Psoas muscle (tissue), 8 donors: ENCODE results near the gene CCDC47. TPM values are rescaled to one million over a fixed set of nuclear protein-coding genes. Genes with fewer than 3 reads are reported as not detected.

Source experiments
- ATAC-seq, 4 donors: fragments of 200-7000 bp; cut with Tn5 transposase; one replicate each; pipeline ENCODE4 v1.9.1; 2020; ENCODE audit warnings: moderate library complexity in 3 of 4, mild to moderate bottlenecking in 2 of 4
- DNase-seq, 2 donors: peaks; one replicate each; pipeline ENCODE4 v3.0.0-alpha.2; 2020
- H3K27ac ChIP-seq: fragments of 200-600 bp; one replicate; pipeline ENCODE4 v1.8.0; 2022
- H3K27me3 ChIP-seq, 3 donors: fragments of 200-600 bp in 1 of 3; one replicate each; pipeline versions ENCODE4 v1.6.1 to v1.8.0; 2013 to 2022; ENCODE audit warnings: low read length in 2 of 3, mild to moderate bottlenecking in 2 of 3, moderate library complexity in 1 of 3; ENCODE audit not compliant: insufficient read depth in 3 of 3
- H3K36me3 ChIP-seq, 2 donors: fragments of 200-600 bp in 1 of 2; one replicate each; pipeline versions ENCODE4 v1.6.1 to v1.8.0; 2013 to 2022; ENCODE audit warnings: low read depth in 1 of 2, mild to moderate bottlenecking in 1 of 2, moderate library complexity in 1 of 2; ENCODE audit not compliant: insufficient read depth in 1 of 2
- H3K4me1 ChIP-seq: fragments of 200-600 bp; one replicate; pipeline ENCODE4 v1.8.0; 2022
- H3K4me3 ChIP-seq: fragments of 200-600 bp; one replicate; pipeline ENCODE4 v1.8.0; 2022; ENCODE audit warnings: mild to moderate bottlenecking
- H3K9me3 ChIP-seq: fragments of 200-600 bp; one replicate; pipeline ENCODE4 v1.8.0; 2022
- WGBS, 3 donors: extraction: QIAGEN DNeasy Blood & Tissue Kit; methylation state at CpG; one replicate each; pipeline versions ENCODE4 v1.1.6 to v1.1.7; 2013; 5-methylcytosine and 5-hydroxymethylcytosine counted together
- intact Hi-C, 2 donors: fragments of 100-400 bp; cut with DNase I; formaldehyde crosslinking; loops; one replicate each; pipeline versions ENCODE4 v1.11.0 to v1.14.2; 2022
- polyA plus RNA-seq, 3 donors: library from polyadenylated mRNA; stranded (reverse); fragments of 200-250 nt; gene quantifications; one replicate each; pipeline ENCODE4 v1.2.3, GENCODE V29; 2013
- total RNA-seq, 4 donors: library from RNA; stranded (reverse); fragmentation: NEBNext Ultra II Directional in 2 of 4; extraction: Animal tissue kit (Norgen Biotek cat#: 25700) in 2 of 4; gene quantifications; one replicate each; pipeline versions ENCODE4 v1.2.1 to v1.2.4, GENCODE V29; 2021 to 2023
- TF ChIP-seq, protein P1 (sequence below): fragments of 200-600 bp; IDR thresholded peaks from one replicate; pipeline ENCODE4 v1.8.0; 2022; ENCODE audit warnings: antibody characterized with exemption
- donor health status: healthy with polysubstance abuse.
- donor health status: DM: no; HTN: no; CAD: no; lungs with moderate emphysema.
- donor health status: Bipolar disorder and iron deficiency.
- donor health status: healthy.
- donor health status: DM: yes; HTN: yes; CAD: no.
- donor health status: DM: no; HTN: no; CAD: no.
- donor health status: DM: no; HTN: no; CAD: no.
- donor health status: DM: yes; HTN: yes; CAD: no.

The CCDC47 gene
- total and polyA plus RNA-seq, 7 donors: 61.7 to 138 (median 119) TPM

DNA sequence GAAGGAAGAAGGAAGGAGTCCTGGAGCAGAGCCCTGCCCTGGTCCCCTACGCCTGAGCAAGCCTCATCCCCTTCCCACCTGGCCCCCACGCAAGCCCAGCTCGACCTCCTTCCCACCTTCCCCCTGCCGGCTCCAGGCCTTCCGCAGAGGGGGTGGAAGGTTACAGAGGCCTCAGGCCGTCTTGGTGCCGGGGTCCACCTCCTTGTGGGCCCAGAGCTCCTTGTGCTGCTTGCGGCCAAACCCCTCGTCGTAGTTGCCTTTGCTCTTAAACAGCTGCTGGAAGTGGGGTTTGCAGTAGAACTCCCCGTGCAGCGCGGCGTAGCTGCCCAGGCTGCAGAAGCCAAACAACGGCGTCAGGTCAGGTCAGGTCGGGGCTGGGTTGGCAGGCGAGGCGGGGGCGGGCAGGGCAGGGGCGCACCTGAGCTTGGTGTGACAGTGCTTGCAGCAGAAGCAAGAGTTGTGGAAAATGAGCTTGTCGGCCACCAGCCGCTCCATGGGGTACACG lies 75.0 kb downstream of the CCDC47 start:
- peaks cover 0 to 30% of the 10 kb centered on the region in 2 donors for H3K36me3 ChIP-seq
- ATAC-seq (peak in 3 of 4 donors; percentile 1 to 33 (median 2)), DNase-seq (no peak)
- H3K9me3 ChIP-seq: no peaks in the 10 kb centered on the region
- intact Hi-C loops: loop anchor here in 1 of 2 donors (5.0 kb wide), 1 partner anchor 139 kb away; no protein-coding TSS in a partner anchor
- peaks cover 0 to 28% (median 0%) of the 10 kb centered on the region in 3 donors for H3K27me3 ChIP-seq
- no peak overlapping the region for H3K27ac ChIP-seq
- 43 to 56% (median 44%) methylated on average over 20 to 24 of the region's 24 CpGs for WGBS, 3 donors
- peaks cover 23% of the 10 kb centered on the region for H3K4me1 ChIP-seq
- H3K4me3 ChIP-seq: peak overlapping the region; percentile 67
- TF ChIP-seq, protein P1, sequence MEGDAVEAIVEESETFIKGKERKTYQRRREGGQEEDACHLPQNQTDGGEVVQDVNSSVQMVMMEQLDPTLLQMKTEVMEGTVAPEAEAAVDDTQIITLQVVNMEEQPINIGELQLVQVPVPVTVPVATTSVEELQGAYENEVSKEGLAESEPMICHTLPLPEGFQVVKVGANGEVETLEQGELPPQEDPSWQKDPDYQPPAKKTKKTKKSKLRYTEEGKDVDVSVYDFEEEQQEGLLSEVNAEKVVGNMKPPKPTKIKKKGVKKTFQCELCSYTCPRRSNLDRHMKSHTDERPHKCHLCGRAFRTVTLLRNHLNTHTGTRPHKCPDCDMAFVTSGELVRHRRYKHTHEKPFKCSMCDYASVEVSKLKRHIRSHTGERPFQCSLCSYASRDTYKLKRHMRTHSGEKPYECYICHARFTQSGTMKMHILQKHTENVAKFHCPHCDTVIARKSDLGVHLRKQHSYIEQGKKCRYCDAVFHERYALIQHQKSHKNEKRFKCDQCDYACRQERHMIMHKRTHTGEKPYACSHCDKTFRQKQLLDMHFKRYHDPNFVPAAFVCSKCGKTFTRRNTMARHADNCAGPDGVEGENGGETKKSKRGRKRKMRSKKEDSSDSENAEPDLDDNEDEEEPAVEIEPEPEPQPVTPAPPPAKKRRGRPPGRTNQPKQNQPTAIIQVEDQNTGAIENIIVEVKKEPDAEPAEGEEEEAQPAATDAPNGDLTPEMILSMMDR: no peak

DNA sequence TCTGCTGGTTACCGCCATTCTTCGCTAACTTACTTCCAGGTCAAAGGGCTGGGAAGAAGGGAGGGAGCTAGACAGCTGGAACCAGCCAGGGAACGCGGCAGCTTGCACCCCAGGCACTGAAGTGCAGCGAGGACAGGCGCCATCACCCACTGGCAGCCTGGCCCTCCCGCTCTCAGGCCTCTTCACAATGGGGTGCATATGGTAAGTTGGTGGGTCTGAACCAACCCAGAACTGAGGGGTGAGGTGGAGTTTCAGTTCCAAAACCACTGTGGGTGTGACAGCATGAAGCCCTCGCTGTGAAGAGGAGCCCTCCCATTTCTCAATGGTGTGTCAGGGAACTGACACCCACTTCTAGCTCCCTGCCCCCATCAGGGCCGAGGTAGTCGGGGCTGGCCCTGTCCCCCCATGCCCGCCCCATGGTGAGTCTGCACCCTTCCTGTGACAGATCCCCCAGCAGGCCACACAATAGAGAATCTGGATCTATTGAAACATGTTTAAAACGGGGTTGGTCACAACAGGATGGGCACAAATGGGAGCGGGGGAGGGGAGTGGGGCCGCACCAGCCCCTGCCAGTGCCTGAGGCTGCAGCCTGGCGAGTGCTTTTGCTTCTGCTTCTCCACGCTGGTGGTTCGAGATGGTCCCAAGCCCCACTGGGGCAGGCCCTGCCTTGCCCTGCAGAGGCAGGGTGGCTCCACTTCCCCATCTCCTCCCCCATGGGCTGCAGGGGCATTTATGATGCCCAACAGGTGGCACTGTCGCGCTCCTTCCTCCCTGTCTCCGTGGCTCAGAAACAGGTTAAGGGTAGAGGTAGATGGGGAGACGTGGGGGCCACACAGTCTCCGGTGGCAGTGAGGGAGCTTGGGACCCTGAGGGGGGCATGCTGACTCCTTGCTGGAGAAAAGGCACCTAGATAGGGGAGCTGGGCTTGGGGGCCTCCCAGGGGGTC lies 75.8 kb downstream of the CCDC47 start:
- TF ChIP-seq, protein P1: peak; percentile 50
- Histone ChIP-seq H3K27ac (peak overlapping the region; percentile 23), H3K4me1 (peaks cover 23% of the 10 kb centered on the region), H3K9me3 (no peaks in the 10 kb centered on the region), H3K27me3 (peaks cover 0 to 28% (median 0%) of the 10 kb centered on the region in 3 donors), H3K4me3 (peak overlapping the region; percentile 67), H3K36me3 (peaks cover 0 to 30% of the 10 kb centered on the region in 2 donors)
- peak; percentile 57 to 83 for DNase-seq
- 60 to 71% (median 64%) methylated on average over 22 of the region's 22 CpGs for WGBS, 3 donors
- peak; percentile 42 to 75 (median 58) for ATAC-seq
- intact Hi-C loops: loop anchor here in 1 of 2 donors (5.0 kb wide), 1 partner anchor 140 kb away; no protein-coding TSS in a partner anchor

DNA sequence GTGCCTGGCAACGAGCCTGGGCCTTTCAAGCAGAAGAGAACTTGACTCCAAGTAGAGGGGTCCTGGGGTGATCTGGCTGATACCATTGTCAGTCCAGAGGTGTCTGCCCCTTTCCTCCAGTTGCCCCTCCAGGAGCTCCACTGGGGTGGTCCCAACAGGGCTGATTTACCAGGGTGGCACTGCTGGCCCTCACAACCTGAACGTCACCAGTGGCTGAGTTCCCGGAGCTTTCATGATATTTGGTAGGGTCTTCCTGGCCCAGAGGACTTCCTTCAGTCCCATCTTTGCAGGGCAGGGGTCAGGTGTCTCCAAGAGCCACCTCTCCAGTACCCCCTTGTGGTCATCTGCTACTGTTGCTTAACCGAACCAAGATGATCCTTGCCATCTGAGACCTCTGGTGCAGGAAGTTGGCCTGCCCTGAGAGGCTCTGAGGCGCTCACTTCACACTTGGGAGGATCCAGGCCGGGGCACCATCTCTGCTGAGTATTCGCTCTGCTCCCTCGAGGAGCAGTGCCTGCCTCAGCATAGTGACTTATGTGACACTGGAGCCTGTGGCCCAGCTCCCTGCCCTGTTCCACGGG lies 76.9 kb downstream of the CCDC47 start:
- H3K27ac ChIP-seq: peak overlapping the region; percentile 23
- intact Hi-C loops: loop anchor here in 1 of 2 donors (5.0 kb wide), 1 partner anchor 141 kb away; no protein-coding TSS in a partner anchor
- peaks cover 0 to 40% of the 10 kb centered on the region in 2 donors for H3K36me3 ChIP-seq
- peaks cover 0 to 26% (median 0%) of the 10 kb centered on the region in 3 donors for H3K27me3 ChIP-seq
- no peak for DNase-seq
- peaks cover 23% of the 10 kb centered on the region for H3K4me1 ChIP-seq
- ATAC-seq: peak in 1 of 4 donors; percentile 5
- TF ChIP-seq, protein P1: peak; percentile 34
- WGBS, 3 donors: 53 to 60% (median 54%) methylated on average over 9 of the region's 9 CpGs
- no peaks in the 10 kb centered on the region for H3K9me3 ChIP-seq
- H3K4me3 ChIP-seq: no peak overlapping the region

DNA sequence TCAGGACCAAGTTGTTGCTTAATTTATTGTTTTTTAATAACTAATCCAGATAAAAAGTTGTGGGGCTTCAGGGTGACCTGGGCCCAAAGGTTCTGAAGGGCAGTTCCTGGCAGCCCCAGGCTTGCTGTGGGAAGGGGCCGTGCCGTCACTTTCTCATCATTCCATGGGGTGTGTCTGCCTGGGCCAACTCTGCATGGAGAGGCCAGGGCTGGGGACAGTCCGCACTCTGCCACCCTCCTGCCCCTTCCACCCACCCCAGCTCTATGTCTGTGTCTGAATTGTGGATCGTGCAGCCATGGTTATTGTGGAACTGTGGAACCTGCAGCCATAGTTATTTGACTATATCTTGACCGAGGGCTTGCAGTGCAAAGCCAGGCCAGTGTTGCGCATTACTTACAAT lies 77.5 kb downstream of the CCDC47 start:
- 78 to 84% (median 84%) methylated on average over 6 of the region's 6 CpGs for WGBS, 3 donors
- TF ChIP-seq, protein P1: no peak
- no peak overlapping the region for H3K4me3 ChIP-seq
- DNase-seq (no peak), ATAC-seq (no peak)
- peaks cover 0 to 45% of the 10 kb centered on the region in 2 donors for H3K36me3 ChIP-seq
- H3K9me3 ChIP-seq: no peaks in the 10 kb centered on the region
- H3K4me1 ChIP-seq: peaks cover 19% of the 10 kb centered on the region
- no peak overlapping the region for H3K27ac ChIP-seq
- H3K27me3 ChIP-seq: peaks cover 0 to 22% (median 0%) of the 10 kb centered on the region in 3 donors
- intact Hi-C loops: loop anchor here in 1 of 2 donors (5.0 kb wide), 1 partner anchor 141 kb away; no protein-coding TSS in a partner anchor

Other genes starting within 250 kb of the CCDC47 start
- gene DCAF7, start 223.1 kb downstream of the CCDC47 start, total RNA-seq: 10 to 100 TPM; 24.0 to 30.2 (median 27.6) TPM
- 10 to 100 TPM; 10.6 to 27.3 (median 21.7) TPM for gene DCAF7, start 223.1 kb downstream of the CCDC47 start, polyA plus RNA-seq
- gene TACO1, start 172.7 kb downstream of the CCDC47 start, total RNA-seq: 10 to 100 TPM; 28.6 to 45.5 (median 41.5) TPM
- gene TACO1, start 172.7 kb downstream of the CCDC47 start, polyA plus RNA-seq: 10 to 100 TPM; 41.0 to 49.5 (median 48.7) TPM
- gene MAP3K3, start 151.2 kb downstream of the CCDC47 start, total RNA-seq: 10 to 100 TPM; 19.7 to 27.4 (median 24.7) TPM
- 10 to 100 TPM in 2 of 3 donors, 1 to 10 TPM in 1; 8.3 to 22.1 (median 12.6) TPM for gene MAP3K3, start 151.2 kb downstream of the CCDC47 start, polyA plus RNA-seq
- gene LIMD2, start 73.5 kb downstream of the CCDC47 start, total RNA-seq: 1 to 10 TPM; 2.1 to 4.4 (median 2.8) TPM
- gene LIMD2, start 73.5 kb downstream of the CCDC47 start, polyA plus RNA-seq: 1 to 10 TPM in 2 of 3 donors, under 1 TPM in 1; 0.95 to 2.7 (median 2.2) TPM
- 10 to 100 TPM in 1 of 4 donors, 1 to 10 TPM in 3; 6.7 to 14.9 (median 8.3) TPM for gene STRADA, start 31.8 kb downstream of the CCDC47 start, total RNA-seq
- 10 to 100 TPM in 2 of 3 donors, 1 to 10 TPM in 1; 8.8 to 14.6 (median 12.5) TPM for gene STRADA, start 31.8 kb downstream of the CCDC47 start, polyA plus RNA-seq
- gene DDX42, start 573 bp upstream of the CCDC47 start, total RNA-seq: 10 to 100 TPM; 47.4 to 91.0 (median 73.9) TPM
- gene DDX42, start 573 bp upstream of the CCDC47 start, polyA plus RNA-seq: 10 to 100 TPM; 46.3 to 56.0 (median 55.8) TPM
- gene PSMC5, start 53.8 kb upstream of the CCDC47 start, total RNA-seq: 100 to 1,000 TPM; 147 to 224 (median 176) TPM
- 100 to 1,000 TPM; 269 to 380 (median 341) TPM for gene PSMC5, start 53.8 kb upstream of the CCDC47 start, polyA plus RNA-seq
- 10 to 100 TPM; 20.1 to 26.2 (median 24.8) TPM for gene FTSJ3, start 54.1 kb upstream of the CCDC47 start, total RNA-seq
- 10 to 100 TPM; 14.4 to 41.9 (median 41.0) TPM for gene FTSJ3, start 54.1 kb upstream of the CCDC47 start, polyA plus RNA-seq
- 10 to 100 TPM in 3 of 4 donors, 1 to 10 TPM in 1; 9.4 to 26.9 (median 18.4) TPM for gene SMARCD2, start 69.1 kb upstream of the CCDC47 start, total RNA-seq
- 10 to 100 TPM; 12.1 to 15.4 (median 14.7) TPM for gene SMARCD2, start 69.1 kb upstream of the CCDC47 start, polyA plus RNA-seq
- gene CSH2, start 100.1 kb upstream of the CCDC47 start, total RNA-seq: not detected
- gene CSH2, start 100.1 kb upstream of the CCDC47 start, polyA plus RNA-seq: not detected
- gene GH2, start 108.3 kb upstream of the CCDC47 start, total RNA-seq: not detected
- gene GH2, start 108.3 kb upstream of the CCDC47 start, polyA plus RNA-seq: not detected
- gene CSH1, start 123.0 kb upstream of the CCDC47 start, total RNA-seq: not detected
- gene CSH1, start 123.0 kb upstream of the CCDC47 start, polyA plus RNA-seq: not detected
- not detected for gene CSHL1, start 137.7 kb upstream of the CCDC47 start, total RNA-seq
- gene CSHL1, start 137.7 kb upstream of the CCDC47 start, polyA plus RNA-seq: not detected
- not detected for gene GH1, start 145.2 kb upstream of the CCDC47 start, total RNA-seq
- gene GH1, start 145.2 kb upstream of the CCDC47 start, polyA plus RNA-seq: not detected
- gene CD79B, start 158.7 kb upstream of the CCDC47 start, total RNA-seq: 1 to 10 TPM; 2.8 to 5.7 (median 4.0) TPM
- gene CD79B, start 158.7 kb upstream of the CCDC47 start, polyA plus RNA-seq: 1 to 10 TPM; 1.9 to 3.8 (median 3.7) TPM
- gene SCN4A, start 199.3 kb upstream of the CCDC47 start, total RNA-seq: 100 to 1,000 TPM in 2 of 4 donors, 10 to 100 TPM in 2; 45.9 to 137 (median 98.4) TPM
- 10 to 100 TPM in 2 of 3 donors, 1 to 10 TPM in 1; 3.8 to 34.9 (median 14.7) TPM for gene SCN4A, start 199.3 kb upstream of the CCDC47 start, polyA plus RNA-seq
- gene PRR29, start 224.8 kb upstream of the CCDC47 start, total RNA-seq: under 1 TPM in 3 of 4 donors, not detected in 1; 0.19 to 0.47 (median 0.25) TPM
- gene PRR29, start 224.8 kb upstream of the CCDC47 start, polyA plus RNA-seq: under 1 TPM; 0.09 to 0.13 (median 0.11) TPM
- gene ICAM2, start 247.0 kb upstream of the CCDC47 start, total RNA-seq: 10 to 100 TPM; 22.5 to 34.8 (median 26.8) TPM
- gene ICAM2, start 247.0 kb upstream of the CCDC47 start, polyA plus RNA-seq: 10 to 100 TPM; 20.4 to 50.0 (median 34.0) TPM